Measurements from ENCODE around the gene CWC27. TPM values are rescaled to one million over a fixed set of nuclear protein-coding genes. Genes with fewer than 3 reads are reported as not detected.

CWC27 gene
- total and polyA plus RNA-seq, 2 of the 13 experiments (the other 11 are each of a cell fraction or from before 2014, with no cell fraction given): 21.1 to 25.7 TPM

- no peak for TF ChIP-seq TAF15 (IDR thresholded peaks at IDR 0.05; ENCODE audit: low read depth, low read length, poor library complexity, severe bottlenecking)
- no peak for TF ChIP-seq TBX3 (IDR thresholded peaks at IDR 0.05; ENCODE audit: borderline replicate concordance)
- no peak for TF ChIP-seq IRF1 (CRISPR knock-in tag; IDR thresholded peaks at IDR 0.05; ENCODE audit: low read depth)
- TF ChIP-seq ZNF101 (CRISPR knock-in tag; IDR thresholded peaks at IDR 0.05; ENCODE audit: borderline replicate concordance, low read depth): no peak
- TF ChIP-seq ZNF12 (CRISPR knock-in tag; IDR thresholded peaks at IDR 0.05): no peak
- no peak for TF ChIP-seq ZNF570 (CRISPR knock-in tag; IDR thresholded peaks at IDR 0.05; ENCODE audit: borderline replicate concordance)
- no peak for TF ChIP-seq SMARCE1 (IDR thresholded peaks at IDR 0.05; ENCODE audit: borderline replicate concordance)
Observed at GRCh38 chr5:65018763-65019162, 250.0 kb downstream of the CWC27 start (continued).

GRCh38 chr5:65020492-65020891 lies 251.8 kb downstream of the CWC27 start:
- Histone ChIP-seq H3K4me3 (replicated peaks in 1 of 3; ENCODE audit: insufficient read depth in 1 of 3, low read depth in 2 of 3, low read length in 3 of 3) (no peak overlapping the region), H3K9ac (ENCODE audit: insufficient read depth, low read depth, low read length) (no peak overlapping the region), H4K20me1 (ENCODE audit: insufficient read depth, low read length) (no peaks in the 10 kb centered on the region), H3K9me3 (ENCODE audit: low read length) (no peaks in the 10 kb centered on the region), H3K27ac (ENCODE audit: extremely low read length, insufficient read depth, low read length) (no peak overlapping the region), H2AFZ (ENCODE audit: low read length) (no peak overlapping the region), H3K4me1 (ENCODE audit: insufficient read depth, low read length) (peaks cover 7% of the 10 kb centered on the region; the same call in 1 of the 2 replicates), H3K27me3 (ENCODE audit: control insufficient read depth in 1 of 2, insufficient read depth in 2 of 2, low read length in 2 of 2) (no peaks in the 10 kb centered on the region), H3K36me3 (replicated peaks in 1 of 2; ENCODE audit: control insufficient read depth in 1 of 2, insufficient read depth in 2 of 2, low read length in 2 of 2) (no peaks in the 10 kb centered on the region), H3K4me2 (ENCODE audit: low read depth, low read length) (no peak overlapping the region), H3K79me2 (ENCODE audit: insufficient read depth, low read length) (no peaks in the 10 kb centered on the region)
- FAIRE-seq: no peak
- in situ Hi-C loops (cut with HindIII; ENCODE audit: extremely low pct_ligation_motif_present, low pct_unique_long_range_greater_than_20kb) (no loop called here), intact Hi-C loops (cut with micrococcal nuclease; ENCODE audit: unreplicated experiment) (no loop called here)
- no TSS peak for BruUV-seq (replicated peaks)
- POLR2A ChIA-PET: no interaction called here
- TF ChIP-seq ZNF343 (CRISPR knock-in tag; IDR thresholded peaks at IDR 0.05) (no peak), ZNF644 (CRISPR knock-in tag; IDR thresholded peaks at IDR 0.05; ENCODE audit: low read depth) (no peak), PBX2 (CRISPR knock-in tag; IDR thresholded peaks at IDR 0.05) (no peak), SOX6 (IDR thresholded peaks at IDR 0.05) (no peak), SOX6 (CRISPR knock-in tag; IDR thresholded peaks at IDR 0.05) (no peak), SMARCE1 (IDR thresholded peaks at IDR 0.05; ENCODE audit: borderline replicate concordance) (no peak), ETV5 (CRISPR knock-in tag; IDR thresholded peaks at IDR 0.05; ENCODE audit: borderline replicate concordance) (no peak), FOXA3 (CRISPR knock-in tag; IDR thresholded peaks at IDR 0.05) (no peak), CCAR2 (optimal IDR thresholded peaks at IDR 0.05; ENCODE audit: low read depth, low read length) (no peak), ZNF556 (CRISPR knock-in tag; IDR thresholded peaks at IDR 0.05; ENCODE audit: borderline replicate concordance) (no peak), E2F2 (CRISPR knock-in tag; IDR thresholded peaks at IDR 0.05; ENCODE audit: borderline replicate concordance) (no peak), TSC22D2 (CRISPR knock-in tag; IDR thresholded peaks at IDR 0.05; ENCODE audit: borderline replicate concordance) (no peak), SP1 (IDR thresholded peaks at IDR 0.05) (no peak), SP1 (CRISPR knock-in tag; IDR thresholded peaks at IDR 0.05) (no peak)
- ATAC-seq: no peak
- DNase-seq (ENCODE audit: low spot score): no peak
- CTCF ChIA-PET (ENCODE audit: low intra/inter-chr PET ratio, low total read pairs): no interaction called here
